Gastrocnemius medialis (tissue), 4 donors: ENCODE results near the gene PTPRB.

Experiments used
- POLR2A ChIP-seq, 2 donors: fragments of 450-650 bp; IDR thresholded peaks; one replicate each; pipeline ENCODE4 v1.6.1; 2017; ENCODE audit warnings: antibody characterized with exemption in 2 of 2, mild to moderate bottlenecking in 2 of 2, moderate library complexity in 2 of 2
- TF ChIP-seq, protein P1 (sequence below), 5 experiments: fragments of 450-650 bp in 3 of 5; fragments of 200-600 bp in 2 of 5; sonication (generic) in 2 of 5; IDR thresholded peaks in 4 of 5; conservative IDR thresholded peaks in 1 of 5; 1 replicate in 4 of 5; 2 replicates in 1 of 5; pipeline ENCODE4 v1.5.1; 2016 to 2019; ENCODE audit warnings: antibody characterized with exemption in 5 of 5, mild to moderate bottlenecking in 3 of 5, moderate library complexity in 3 of 5

- TF ChIP-seq POLR2A (IDR thresholded peaks at IDR 0.05), result no peak
- TF ChIP-seq, protein P1, sequence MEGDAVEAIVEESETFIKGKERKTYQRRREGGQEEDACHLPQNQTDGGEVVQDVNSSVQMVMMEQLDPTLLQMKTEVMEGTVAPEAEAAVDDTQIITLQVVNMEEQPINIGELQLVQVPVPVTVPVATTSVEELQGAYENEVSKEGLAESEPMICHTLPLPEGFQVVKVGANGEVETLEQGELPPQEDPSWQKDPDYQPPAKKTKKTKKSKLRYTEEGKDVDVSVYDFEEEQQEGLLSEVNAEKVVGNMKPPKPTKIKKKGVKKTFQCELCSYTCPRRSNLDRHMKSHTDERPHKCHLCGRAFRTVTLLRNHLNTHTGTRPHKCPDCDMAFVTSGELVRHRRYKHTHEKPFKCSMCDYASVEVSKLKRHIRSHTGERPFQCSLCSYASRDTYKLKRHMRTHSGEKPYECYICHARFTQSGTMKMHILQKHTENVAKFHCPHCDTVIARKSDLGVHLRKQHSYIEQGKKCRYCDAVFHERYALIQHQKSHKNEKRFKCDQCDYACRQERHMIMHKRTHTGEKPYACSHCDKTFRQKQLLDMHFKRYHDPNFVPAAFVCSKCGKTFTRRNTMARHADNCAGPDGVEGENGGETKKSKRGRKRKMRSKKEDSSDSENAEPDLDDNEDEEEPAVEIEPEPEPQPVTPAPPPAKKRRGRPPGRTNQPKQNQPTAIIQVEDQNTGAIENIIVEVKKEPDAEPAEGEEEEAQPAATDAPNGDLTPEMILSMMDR (IDR thresholded peaks at IDR 0.05 in 4 of 5, conservative IDR thresholded peaks at IDR 0.05 in 1 of 5), result no peak
These were observed 19.8 kb downstream of the PTPRB start for GRCh38 chr12:70617450-70617849.
